Measurements from ENCODE around the gene CELF5. TPM values are rescaled to one million over a fixed set of nuclear protein-coding genes. Genes with fewer than 3 reads are reported as not detected.
"Not testable (repeated sequence)": the region's sequence is repeated elsewhere in the genome, so short reads cannot be mapped to it uniquely, and the experiment has no call there.

The CELF5 gene
- total and polyA plus RNA-seq, 9 donors = 1.3 to 6.4 (median 2.8) TPM

- Histone ChIP-seq H3K9me3 (no peaks in the 10 kb centered on the region), H3K27ac (no peak overlapping the region), H3K27me3 (no peaks in the 10 kb centered on the region), H3K4me3 (no peak overlapping the region), H3K36me3 (no peaks in the 10 kb centered on the region), H3K4me1 (ENCODE audit: insufficient read depth) (no peaks in the 10 kb centered on the region)
- 90 to 91% (median 91%) methylated on average over 42 to 43 of the region's 43 CpGs for WGBS, 3 donors
- DNase-seq = peak in 1 of 5 donors; percentile 28
- intact Hi-C loops (cut with DNase I) = no loop called here
- TF ChIP-seq CTCF (IDR thresholded peaks at IDR 0.05) = no peak
- no peak for TF ChIP-seq POLR2A (IDR thresholded peaks at IDR 0.05)
- TF ChIP-seq EP300 (IDR thresholded peaks at IDR 0.05) = no peak
These were observed 25.4 kb upstream of the CELF5 start for GRCh38 chr19:3198901-3199700.

GRCh38 chr19:3201072-3201700 lies 23.3 kb upstream of the CELF5 start:
- Histone ChIP-seq H3K4me1 (ENCODE audit: insufficient read depth) (no peaks in the 10 kb centered on the region), H3K27ac (no peak overlapping the region), H3K36me3 (no peaks in the 10 kb centered on the region), H3K4me3 (no peak overlapping the region), H3K27me3 (no peaks in the 10 kb centered on the region), H3K9me3 (no peaks in the 10 kb centered on the region)
- 89 to 95% (median 93%) methylated on average over 37 to 39 of the region's 39 CpGs for WGBS, 3 donors
- peak in 1 of 5 donors; percentile 20 for DNase-seq
- TF ChIP-seq EP300 (IDR thresholded peaks at IDR 0.05) (no peak), POLR2A (IDR thresholded peaks at IDR 0.05) (no peak), CTCF (IDR thresholded peaks at IDR 0.05) (no peak)
- intact Hi-C loops (cut with DNase I) = no loop called here

GRCh38 chr19:3201911-3202310 lies 22.6 kb upstream of the CELF5 start:
- H3K27me3 ChIP-seq = no peaks in the 10 kb centered on the region
- no peaks in the 10 kb centered on the region for H3K9me3 ChIP-seq
- WGBS, 3 donors = 91 to 96% (median 94%) methylated on average over 14 of the region's 14 CpGs
- no peaks in the 10 kb centered on the region for H3K36me3 ChIP-seq
- H3K27ac ChIP-seq = no peak overlapping the region
- no peak for TF ChIP-seq CTCF (IDR thresholded peaks at IDR 0.05)
- no peak for TF ChIP-seq EP300 (IDR thresholded peaks at IDR 0.05)
- no peak for TF ChIP-seq POLR2A (IDR thresholded peaks at IDR 0.05)
- no peak for DNase-seq
- no peaks in the 10 kb centered on the region for H3K4me1 ChIP-seq (ENCODE audit: insufficient read depth)
- no peak overlapping the region for H3K4me3 ChIP-seq
- intact Hi-C loops (cut with DNase I) = no loop called here

GRCh38 chr19:3202346-3202745 lies 22.1 kb upstream of the CELF5 start:
- Histone ChIP-seq H3K27me3 (no peaks in the 10 kb centered on the region), H3K4me1 (ENCODE audit: insufficient read depth) (no peaks in the 10 kb centered on the region), H3K4me3 (no peak overlapping the region), H3K36me3 (no peaks in the 10 kb centered on the region), H3K9me3 (no peaks in the 10 kb centered on the region), H3K27ac (no peak overlapping the region)
- 88 to 90% (median 89%) methylated on average over 12 of the region's 12 CpGs for whole genome bisulfite sequencing, 3 donors
- intact Hi-C loops (cut with DNase I) = no loop called here
- DNase-seq = no peak
- TF ChIP-seq EP300 (IDR thresholded peaks at IDR 0.05) = no peak
- no peak for TF ChIP-seq POLR2A (IDR thresholded peaks at IDR 0.05)
- TF ChIP-seq CTCF (IDR thresholded peaks at IDR 0.05) = no peak

- WGBS, 3 donors = 91 to 95% (median 94%) methylated on average over 7 of the region's 7 CpGs
- H3K4me3 ChIP-seq; H3K36me3 ChIP-seq; H3K27me3 ChIP-seq; H3K27ac ChIP-seq; H3K4me1 ChIP-seq (ENCODE audit: insufficient read depth); intact Hi-C loops (cut with DNase I); H3K9me3 ChIP-seq; DNase-seq: not testable (repeated sequence)
These were observed 21.6 kb upstream of the CELF5 start for GRCh38 chr19:3202895-3203294.

Measured in ovary (tissue), 9 donors.